ENCODE results near the gene BNC2.

DNA sequence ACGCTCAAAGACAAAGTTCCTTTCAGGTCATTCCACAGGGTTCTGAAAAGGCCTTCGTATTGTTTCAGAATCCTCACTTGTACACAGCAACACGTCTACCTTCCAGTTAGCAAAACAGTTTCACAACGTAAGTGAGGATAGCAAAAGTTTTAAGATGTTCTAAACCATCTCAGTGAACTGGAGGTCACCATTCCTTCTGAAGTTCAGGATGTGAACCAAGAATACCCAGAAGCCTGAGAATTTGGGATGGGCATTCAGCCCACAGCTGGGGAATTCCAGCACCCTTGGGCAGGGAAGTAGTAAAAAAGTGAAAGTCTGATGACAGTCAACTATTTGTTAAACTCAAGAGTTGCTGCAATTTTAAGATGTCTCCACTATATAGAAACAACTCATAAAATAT, 224.5 kb downstream of the BNC2 start:
- TF ChIP-seq CTCF (conservative IDR thresholded peaks at IDR 0.05 in 1 of 2, IDR thresholded peaks at IDR 0.05 in 1 of 2; ENCODE audit: low read depth in 1 of 2, low read length in 2 of 2) (no peak), EZH2 (IDR thresholded peaks at IDR 0.05; ENCODE audit: low read length, missing control alignments) (no peak)

All from fibroblast of lung (primary cell).